ENCODE measurements around the gene AGPAT4.

- TF ChIP-seq CTCF (conservative IDR thresholded peaks at IDR 0.05; ENCODE audit: low read length) (no peak), EZH2phosphoT487 (IDR thresholded peaks at IDR 0.05; ENCODE audit: borderline replicate concordance) (no peak)
Measured at GRCh38 chr6:161232010-161232409, 41.9 kb downstream of the AGPAT4 start.
